ENCODE measurements around the gene USP34. TPM values are rescaled to one million over a fixed set of nuclear protein-coding genes. Genes with fewer than 3 reads are reported as not detected.

USP34 gene
- total and polyA plus RNA-seq, 2 experiments from 2014 or later, result 81.8 to 157 TPM

GRCh38 chr2:61423714-61424113 lies 47.2 kb downstream of the USP34 start (continued):
- TF ChIP-seq REST (IDR thresholded peaks at IDR 0.05; ENCODE audit: unreplicated experiment), result no peak
- TF ChIP-seq JUNB (IDR thresholded peaks at IDR 0.05; ENCODE audit: unreplicated experiment), result no peak
- TF ChIP-seq CTCF (conservative IDR thresholded peaks at IDR 0.05; ENCODE audit: low read depth in 2 of 2), result no peak
- no peak for TF ChIP-seq NANOG (IDR thresholded peaks at IDR 0.05; ENCODE audit: borderline replicate concordance)

GRCh38 chr2:61421611-61422010 lies 49.3 kb downstream of the USP34 start:
- Mint-ChIP-seq H3K4me1 (peaks cover 33% of the 10 kb centered on the region), H3K4me3 (no peak overlapping the region), H3K27ac (no peak overlapping the region), H3K36me3 (ENCODE audit: low read depth) (no peaks in the 10 kb centered on the region), H3K9me3 (no peaks in the 10 kb centered on the region), H3K27me3 (ENCODE audit: insufficient read depth, low read depth, poor library complexity) (peaks cover 9% of the 10 kb centered on the region)
- no peak overlapping the region for H3K4me3 ChIP-seq
- no peak overlapping the region for H3K27ac ChIP-seq (ENCODE audit: low read depth)
- no peaks in the 10 kb centered on the region for H3K27me3 ChIP-seq (ENCODE audit: insufficient read depth)
- no peak overlapping the region for H3K4me2 ChIP-seq
- peaks cover 32% of the 10 kb centered on the region for H3K4me1 ChIP-seq (ENCODE audit: insufficient read depth)
- no peaks in the 10 kb centered on the region for H3K9me2 ChIP-seq (ENCODE audit: insufficient read depth)
- DNase-seq (ENCODE audit: low spot score), result no peak
- no peak for ATAC-seq
- H3F3A ChIP-seq (replicated peaks; ENCODE audit: low read depth), result 0 out of 2 replicates have a peak, but pooled peaks cover 3% of the 10 kb centered on the region
- H2AFZ ChIP-seq, result no peak overlapping the region
- H3K79me2 ChIP-seq (replicated peaks; ENCODE audit: insufficient read depth), result peaks cover 94% of the 10 kb centered on the region
- H3K36me3 ChIP-seq (ENCODE audit: insufficient read depth), result no peaks in the 10 kb centered on the region
- H4K20me1 ChIP-seq (replicated peaks; ENCODE audit: insufficient read depth), result peaks cover 29% of the 10 kb centered on the region
- no peak for TF ChIP-seq POLR2AphosphoS5 (IDR thresholded peaks at IDR 0.05; ENCODE audit: low read depth)
- no peak for TF ChIP-seq ZNF331 (CRISPR knock-in tag; IDR thresholded peaks at IDR 0.05; ENCODE audit: low read depth)
- TF ChIP-seq CREB1 (CRISPR knock-in tag; IDR thresholded peaks at IDR 0.05; ENCODE audit: low read depth), result no peak
- no peak for TF ChIP-seq CTCF (conservative IDR thresholded peaks at IDR 0.05; ENCODE audit: low read depth in 2 of 2)
- no peak for TF ChIP-seq STAT1 (IDR thresholded peaks at IDR 0.05; ENCODE audit: unreplicated experiment)
- no peak for TF ChIP-seq JUNB (IDR thresholded peaks at IDR 0.05; ENCODE audit: unreplicated experiment)
- TF ChIP-seq ZNF462 (CRISPR knock-in tag; IDR thresholded peaks at IDR 0.05), result no peak
- TF ChIP-seq EZH2phosphoT487 (IDR thresholded peaks at IDR 0.05; ENCODE audit: unreplicated experiment), result no peak
